Fibroblast of lung (primary cell): ENCODE data around the gene SAG. TPM values are rescaled to one million over a fixed set of nuclear protein-coding genes. Genes with fewer than 3 reads are reported as not detected.

ENCODE experiments used
- DNase-seq, 2 donors: peaks; one replicate each; pipeline versions ENCODE4 v3.0.0 to v3.0.0-alpha.2; 2010; ENCODE audit warnings: low read depth in 2 of 2
- H2AFZ ChIP-seq: 2 replicates; pipeline ENCODE4 v1.5.1; 2012; ENCODE audit warnings: low read length, control low read depth, inconsistent platforms
- H3K27ac ChIP-seq: 2 replicates; pipeline ENCODE4 v1.5.1; 2011; ENCODE audit warnings: low read length, control low read depth; ENCODE audit not compliant: insufficient read depth
- H3K27me3 ChIP-seq: 2 replicates; pipeline ENCODE4 v1.5.1; 2011; ENCODE audit warnings: mild to moderate bottlenecking, low read length; ENCODE audit not compliant: control insufficient read depth, insufficient read depth
- H3K36me3 ChIP-seq: 2 replicates; pipeline ENCODE4 v1.5.1; 2011; ENCODE audit warnings: low read length; ENCODE audit not compliant: control insufficient read depth, insufficient read depth
- H3K4me1 ChIP-seq: 2 replicates; pipeline ENCODE4 v1.5.1; 2011; ENCODE audit warnings: low read length; ENCODE audit not compliant: control insufficient read depth, insufficient read depth; ENCODE audit errors: extremely low read depth
- H3K4me2 ChIP-seq: 2 replicates; pipeline ENCODE4 v1.5.1; 2011; ENCODE audit warnings: low read length, control low read depth; ENCODE audit not compliant: insufficient read depth; ENCODE audit errors: extremely low read depth
- H3K4me3 ChIP-seq, 4 experiments: fragments of 200-600 bp in 1 of 4; sonication (generic) in 1 of 4; replicated peaks in 1 of 4; 2 replicates each; pipeline ENCODE4 v1.5.1; 2011 to 2016; ENCODE audit warnings: low read length in 4 of 4, low read depth in 3 of 4, mild to moderate bottlenecking in 3 of 4, control low read depth in 2 of 4, inconsistent platforms in 1 of 4, mixed read lengths in 1 of 4; ENCODE audit not compliant: insufficient read depth in 1 of 4; ENCODE audit errors: control extremely low read depth in 1 of 4
- H3K79me2 ChIP-seq: 2 replicates; pipeline ENCODE4 v1.5.1; 2012; ENCODE audit warnings: mild to moderate bottlenecking, low read length, inconsistent platforms; ENCODE audit not compliant: control insufficient read depth, insufficient read depth
- H3K9ac ChIP-seq: 2 replicates; pipeline ENCODE4 v1.5.1; 2011; ENCODE audit warnings: mild to moderate bottlenecking, low read length, control low read depth; ENCODE audit not compliant: insufficient read depth
- H3K9me3 ChIP-seq: 2 replicates; pipeline ENCODE4 v1.5.1; 2012; ENCODE audit warnings: low read depth, low read length; ENCODE audit not compliant: control insufficient read depth, insufficient read depth
- H4K20me1 ChIP-seq: 2 replicates; pipeline ENCODE4 v1.5.1; 2011; ENCODE audit warnings: low read length; ENCODE audit not compliant: control insufficient read depth, insufficient read depth; ENCODE audit errors: extremely low read depth
- EZH2 ChIP-seq: IDR thresholded peaks from 2 replicates; pipeline ENCODE4 v1.5.1; 2012; ENCODE audit warnings: low read length, control low read depth, mild to moderate bottlenecking; ENCODE audit errors: missing control alignments
- polyA plus RNA-seq, 2 donors: library from polyadenylated mRNA; depleted of rRNA in 1 of 2; stranded (reverse) in 1 of 2; unstranded in 1 of 2; fragments of >200 nt; gene quantifications; 2 replicates each; pipeline ENCODE4 v1.2.1, GENCODE V29; 2011 to 2012; ENCODE audit warnings: missing spikeins in 1 of 2
- total RNA-seq: library from RNA; depleted of rRNA; stranded (reverse); fragments of >200 nt; gene quantifications from 2 replicates; pipeline ENCODE4 v1.2.1, GENCODE V29; 2014
- TF ChIP-seq, protein P1 (sequence below), 2 donors: IDR thresholded peaks in 1 of 2; conservative IDR thresholded peaks in 1 of 2; 1 replicate in 1 of 2; 2 replicates in 1 of 2; pipeline ENCODE4 v1.5.1; 2011 to 2012; ENCODE audit warnings: low read length in 2 of 2, control low read depth in 1 of 2, inconsistent platforms in 1 of 2, low read depth in 1 of 2, mild to moderate bottlenecking in 1 of 2

Gene SAG
- total and polyA plus RNA-seq, 2 donors (not counting 1 experiment from before 2014, with no cell fraction given) = not detected

DNA sequence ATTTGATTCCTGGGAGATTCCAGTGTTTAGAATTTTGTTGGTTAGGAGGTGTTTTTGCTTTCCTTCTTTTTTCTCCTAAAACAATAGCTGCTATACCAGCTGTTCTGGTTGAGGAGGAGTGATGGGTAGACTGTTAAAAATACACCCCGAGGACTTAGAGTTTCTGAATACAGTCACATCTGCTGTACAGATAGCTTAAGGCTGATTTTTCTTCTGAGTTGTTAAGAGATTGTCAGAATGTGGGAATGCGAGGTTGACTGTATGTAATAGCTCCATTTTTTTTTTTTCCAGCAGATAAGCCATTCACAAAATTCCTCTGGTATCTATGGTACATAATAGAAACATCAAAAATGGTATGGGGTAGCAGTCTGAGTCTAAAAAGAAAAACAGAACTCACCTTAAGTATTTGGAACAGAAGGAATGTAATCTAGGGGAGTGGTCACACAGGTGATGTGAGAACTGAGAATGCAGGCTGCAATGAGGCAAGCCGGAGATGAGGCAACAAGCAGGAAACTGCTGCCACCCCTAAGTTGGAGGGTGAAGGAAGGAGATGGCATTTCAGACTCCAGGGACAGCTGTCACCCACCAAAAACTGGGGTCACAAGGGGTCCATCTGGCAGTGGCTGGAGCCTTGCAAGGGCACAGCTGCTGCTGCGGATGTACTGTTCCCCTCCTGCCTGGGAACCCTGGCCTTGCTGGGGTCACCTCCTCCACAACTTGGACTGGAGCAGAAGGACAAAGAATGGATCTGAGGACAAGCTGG, 49.1 kb downstream of the SAG start:
- H3K27me3 ChIP-seq = no peaks in the 10 kb centered on the region
- no peak overlapping the region for H2AFZ ChIP-seq
- H3K36me3 ChIP-seq = no peaks in the 10 kb centered on the region
- no peaks in the 10 kb centered on the region for H3K9me3 ChIP-seq
- no peak overlapping the region for H3K9ac ChIP-seq
- no peaks in the 10 kb centered on the region for H3K4me1 ChIP-seq
- H3K4me3 ChIP-seq = no peak overlapping the region
- no peak for TF ChIP-seq EZH2
- TF ChIP-seq, protein P1, sequence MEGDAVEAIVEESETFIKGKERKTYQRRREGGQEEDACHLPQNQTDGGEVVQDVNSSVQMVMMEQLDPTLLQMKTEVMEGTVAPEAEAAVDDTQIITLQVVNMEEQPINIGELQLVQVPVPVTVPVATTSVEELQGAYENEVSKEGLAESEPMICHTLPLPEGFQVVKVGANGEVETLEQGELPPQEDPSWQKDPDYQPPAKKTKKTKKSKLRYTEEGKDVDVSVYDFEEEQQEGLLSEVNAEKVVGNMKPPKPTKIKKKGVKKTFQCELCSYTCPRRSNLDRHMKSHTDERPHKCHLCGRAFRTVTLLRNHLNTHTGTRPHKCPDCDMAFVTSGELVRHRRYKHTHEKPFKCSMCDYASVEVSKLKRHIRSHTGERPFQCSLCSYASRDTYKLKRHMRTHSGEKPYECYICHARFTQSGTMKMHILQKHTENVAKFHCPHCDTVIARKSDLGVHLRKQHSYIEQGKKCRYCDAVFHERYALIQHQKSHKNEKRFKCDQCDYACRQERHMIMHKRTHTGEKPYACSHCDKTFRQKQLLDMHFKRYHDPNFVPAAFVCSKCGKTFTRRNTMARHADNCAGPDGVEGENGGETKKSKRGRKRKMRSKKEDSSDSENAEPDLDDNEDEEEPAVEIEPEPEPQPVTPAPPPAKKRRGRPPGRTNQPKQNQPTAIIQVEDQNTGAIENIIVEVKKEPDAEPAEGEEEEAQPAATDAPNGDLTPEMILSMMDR (conservative IDR thresholded peaks at IDR 0.05 in 1 of 2, IDR thresholded peaks at IDR 0.05 in 1 of 2; ENCODE audit: low read depth in 1 of 2, low read length in 2 of 2) = no peak
- no peak overlapping the region for H3K4me2 ChIP-seq
- H3K79me2 ChIP-seq = no peaks in the 10 kb centered on the region
- no peak for DNase-seq
- H3K27ac ChIP-seq = no peak overlapping the region
- H4K20me1 ChIP-seq = no peaks in the 10 kb centered on the region

- no peak for TF ChIP-seq EZH2
- no peaks in the 10 kb centered on the region for H3K79me2 ChIP-seq
- DNase-seq = no peak
Observed at GRCh38 chr2:233358335-233358734, 50.7 kb downstream of the SAG start.

DNA sequence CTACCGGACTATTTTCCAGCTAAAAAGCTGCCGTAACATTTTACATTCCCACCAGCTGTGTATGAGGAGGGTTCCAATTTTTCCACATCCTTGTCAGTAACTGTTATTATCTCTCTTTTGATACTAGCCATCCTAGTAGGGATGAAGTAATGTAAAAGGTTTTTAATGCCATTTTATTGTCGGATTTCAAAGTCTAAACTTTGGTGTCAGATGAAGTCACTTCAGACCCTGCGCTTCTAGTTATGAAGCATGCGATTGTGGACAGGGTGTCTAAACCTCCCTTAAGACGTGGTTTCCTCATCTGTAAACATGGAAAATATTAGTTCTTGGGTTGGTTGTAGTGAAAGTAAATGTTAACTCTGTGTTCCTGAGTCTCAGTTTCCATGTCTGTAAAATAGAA, 51.3 kb downstream of the SAG start:
- no peaks in the 10 kb centered on the region for H3K27me3 ChIP-seq
- H2AFZ ChIP-seq = no peak overlapping the region
- no peaks in the 10 kb centered on the region for H3K79me2 ChIP-seq
- no peaks in the 10 kb centered on the region for H3K9me3 ChIP-seq
- TF ChIP-seq EZH2 = no peak
- TF ChIP-seq, protein P1 (conservative IDR thresholded peaks at IDR 0.05 in 1 of 2, IDR thresholded peaks at IDR 0.05 in 1 of 2; ENCODE audit: low read depth in 1 of 2, low read length in 2 of 2) = no peak
- H3K9ac ChIP-seq = no peak overlapping the region
- no peak overlapping the region for H3K4me2 ChIP-seq
- no peaks in the 10 kb centered on the region for H3K36me3 ChIP-seq
- H3K4me3 ChIP-seq = no peak overlapping the region
- no peaks in the 10 kb centered on the region for H4K20me1 ChIP-seq
- no peak for DNase-seq
- H3K27ac ChIP-seq = no peak overlapping the region
- H3K4me1 ChIP-seq = no peaks in the 10 kb centered on the region

More at GRCh38 chr2:233358335-233358734, 50.7 kb downstream of the SAG start:
- H3K4me3 ChIP-seq = no peak overlapping the region
- H4K20me1 ChIP-seq = no peaks in the 10 kb centered on the region
- H3K27ac ChIP-seq = no peak overlapping the region
- H3K9me3 ChIP-seq = no peaks in the 10 kb centered on the region
- no peaks in the 10 kb centered on the region for H3K27me3 ChIP-seq
- H3K9ac ChIP-seq = no peak overlapping the region
- no peaks in the 10 kb centered on the region for H3K4me1 ChIP-seq
- H3K36me3 ChIP-seq = no peaks in the 10 kb centered on the region
- H3K4me2 ChIP-seq = no peak overlapping the region
- no peak overlapping the region for H2AFZ ChIP-seq
